Peyer's patch (tissue), 4 donors: ENCODE results near the gene BCL2L12. TPM values are rescaled to one million over a fixed set of nuclear protein-coding genes. Genes with fewer than 3 reads are reported as not detected.

ENCODE experiments used
- DNase-seq, 3 donors: peaks; one replicate each; pipeline ENCODE4 v3.0.0-alpha.2; 2017 to 2019
- H3K27ac ChIP-seq, 4 donors: fragments of 200-600 bp; sonication (generic); one replicate each; pipeline ENCODE4 v1.5.1; 2016 to 2019
- H3K27me3 ChIP-seq, 2 donors: fragments of 200-600 bp; sonication (generic); one replicate each; pipeline ENCODE4 v1.5.1; 2019
- H3K36me3 ChIP-seq, 3 donors: fragments of 200-600 bp; sonication (generic); one replicate each; pipeline ENCODE4 v1.5.1; 2016 to 2019
- H3K4me1 ChIP-seq, 4 donors: fragments of 200-600 bp; sonication (generic); one replicate each; pipeline ENCODE4 v1.5.1; 2016 to 2019
- H3K4me3 ChIP-seq, 4 donors: fragments of 200-600 bp; sonication (generic); 1 replicate in 3 of 4; 2 replicates in 1 of 4; pipeline ENCODE4 v1.5.1; 2016 to 2019; ENCODE audit warnings: mild to moderate bottlenecking in 1 of 4
- H3K9me3 ChIP-seq, 4 donors: fragments of 200-600 bp; sonication (generic); one replicate each; pipeline ENCODE4 v1.5.1; 2016 to 2019; ENCODE audit warnings: mild to moderate bottlenecking in 1 of 4
- CTCF ChIP-seq, 6 experiments: fragments of 450-650 bp in 4 of 6; fragments of 200-600 bp in 2 of 6; sonication (generic) in 1 of 6; IDR thresholded peaks; one replicate each; pipeline ENCODE4 v1.5.1; 2017 to 2019; ENCODE audit warnings: antibody characterized with exemption in 6 of 6, mild to moderate bottlenecking in 3 of 6, moderate library complexity in 1 of 6
- POLR2A ChIP-seq, 2 donors: fragments of 450-650 bp; IDR thresholded peaks; one replicate each; pipeline ENCODE4 v1.5.1; 2017; ENCODE audit warnings: antibody characterized with exemption in 2 of 2, mild to moderate bottlenecking in 2 of 2, moderate library complexity in 2 of 2
- total RNA-seq, 4 donors: library from RNA; depleted of rRNA; stranded (reverse); fragments of >200 nt; gene quantifications; one replicate each; pipeline ENCODE4 v1.1.0, GENCODE V29; 2016

Gene BCL2L12
- total RNA-seq, 4 donors from 2014 or later, result 5.3 to 28.9 (median 12.2) TPM

DNA sequence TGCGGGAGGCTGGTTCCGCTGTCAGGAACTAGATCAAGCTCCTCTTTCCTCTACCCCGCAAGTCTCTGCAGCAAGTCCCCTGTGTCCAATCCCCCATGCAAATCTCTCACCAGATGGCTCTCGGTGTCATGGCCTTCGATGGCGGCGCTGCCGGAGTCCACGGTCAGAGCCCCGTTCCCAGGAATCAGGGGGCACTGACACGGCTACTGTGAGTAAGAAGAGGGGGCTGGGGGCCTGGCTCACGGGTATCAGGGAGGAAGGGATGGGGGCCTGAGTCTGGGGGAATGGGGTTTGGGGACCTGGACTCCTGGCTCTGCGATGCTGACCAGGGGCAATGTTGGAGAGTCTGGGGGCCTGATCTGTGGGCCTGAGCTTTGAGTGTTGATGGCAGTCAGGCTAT, 19.7 kb upstream of the BCL2L12 start:
- no peak for DNase-seq
- TF ChIP-seq CTCF (IDR thresholded peaks at IDR 0.05), result no peak
- TF ChIP-seq POLR2A (IDR thresholded peaks at IDR 0.05), result no peak
- Histone ChIP-seq H3K36me3 (peaks cover 0 to 63% (median 0%) of the 10 kb centered on the region in 3 donors), H3K4me1 (peaks cover 0 to 18% (median 0%) of the 10 kb centered on the region in 4 donors), H3K9me3 (no peaks in the 10 kb centered on the region), H3K27ac (no peak overlapping the region), H3K27me3 (no peaks in the 10 kb centered on the region), H3K4me3 (no peak overlapping the region)

DNA sequence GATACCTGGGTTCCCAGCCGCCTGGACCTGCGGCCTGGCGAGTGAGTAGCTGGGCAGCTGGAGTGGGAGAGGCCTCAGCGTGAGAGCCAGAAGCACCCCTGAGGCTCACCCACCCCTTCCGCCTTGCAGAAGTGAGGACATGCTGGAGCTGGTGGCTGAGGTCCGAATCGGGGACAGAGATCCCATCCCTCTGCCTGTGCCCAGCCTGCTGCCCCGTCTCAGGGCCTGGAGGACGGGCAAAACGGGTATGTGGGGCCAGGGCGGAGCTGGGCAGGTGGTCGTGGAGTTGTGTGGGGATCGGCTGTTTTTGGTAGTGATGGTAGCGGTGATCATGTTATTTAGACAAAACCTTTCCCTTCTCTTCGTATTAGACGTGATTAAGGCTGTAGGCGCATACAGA, 19.1 kb upstream of the BCL2L12 start:
- TF ChIP-seq POLR2A (IDR thresholded peaks at IDR 0.05) (no peak), CTCF (IDR thresholded peaks at IDR 0.05) (no peak)
- no peak for DNase-seq
- Histone ChIP-seq H3K4me1 (peaks cover 0 to 18% (median 0%) of the 10 kb centered on the region in 4 donors), H3K36me3 (peaks cover 0 to 69% (median 0%) of the 10 kb centered on the region in 3 donors), H3K27ac (no peak overlapping the region), H3K27me3 (no peaks in the 10 kb centered on the region), H3K4me3 (no peak overlapping the region), H3K9me3 (no peaks in the 10 kb centered on the region)

DNA sequence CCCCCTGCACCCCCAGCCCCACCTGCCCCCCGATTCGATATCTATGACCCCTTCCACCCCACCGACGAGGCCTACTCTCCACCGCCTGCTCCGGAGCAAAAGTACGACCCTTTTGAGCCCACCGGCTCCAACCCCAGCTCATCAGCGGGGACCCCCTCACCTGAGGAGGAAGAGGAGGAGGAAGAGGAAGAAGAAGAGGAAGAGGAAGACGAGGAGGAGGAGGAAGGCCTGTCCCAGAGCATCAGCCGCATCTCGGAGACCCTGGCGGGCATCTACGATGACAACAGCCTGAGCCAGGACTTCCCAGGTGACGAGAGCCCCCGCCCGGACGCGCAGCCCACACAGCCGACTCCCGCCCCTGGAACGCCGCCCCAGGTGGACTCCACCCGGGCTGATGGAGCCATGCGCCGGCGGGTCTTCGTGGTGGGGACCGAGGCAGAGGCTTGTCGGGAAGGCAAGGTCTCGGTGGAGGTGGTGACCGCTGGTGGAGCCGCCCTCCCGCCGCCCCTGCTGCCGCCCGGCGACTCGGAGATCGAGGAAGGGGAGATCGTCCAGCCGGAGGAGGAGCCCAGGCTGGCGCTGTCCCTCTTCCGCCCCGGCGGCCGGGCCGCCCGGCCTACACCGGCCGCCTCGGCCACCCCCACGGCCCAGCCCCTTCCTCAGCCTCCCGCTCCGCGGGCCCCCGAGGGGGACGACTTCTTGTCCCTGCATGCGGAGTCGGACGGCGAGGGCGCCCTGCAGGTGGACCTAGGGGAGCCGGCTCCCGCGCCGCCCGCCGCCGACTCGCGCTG, 14.5 kb upstream of the BCL2L12 start:
- Histone ChIP-seq H3K36me3 (peaks cover 0 to 96% (median 0%) of the 10 kb centered on the region in 3 donors), H3K4me1 (no peaks in the 10 kb centered on the region), H3K9me3 (no peaks in the 10 kb centered on the region), H3K4me3 (no peak overlapping the region), H3K27me3 (no peaks in the 10 kb centered on the region), H3K27ac (no peak overlapping the region)
- no peak for TF ChIP-seq CTCF (IDR thresholded peaks at IDR 0.05)
- DNase-seq, result no peak

GRCh38 chr19:49651820-49652550, 13.7 kb upstream of the BCL2L12 start:
- no peaks in the 10 kb centered on the region for H3K27me3 ChIP-seq
- H3K36me3 ChIP-seq, result peaks cover 0 to 96% (median 0%) of the 10 kb centered on the region in 3 donors
- H3K4me3 ChIP-seq, result no peak overlapping the region
- TF ChIP-seq CTCF (IDR thresholded peaks at IDR 0.05), result no peak
- no peak for TF ChIP-seq POLR2A (IDR thresholded peaks at IDR 0.05)
- no peaks in the 10 kb centered on the region for H3K4me1 ChIP-seq
- H3K27ac ChIP-seq, result no peak overlapping the region
- H3K9me3 ChIP-seq, result no peaks in the 10 kb centered on the region
- no peak for DNase-seq

DNA sequence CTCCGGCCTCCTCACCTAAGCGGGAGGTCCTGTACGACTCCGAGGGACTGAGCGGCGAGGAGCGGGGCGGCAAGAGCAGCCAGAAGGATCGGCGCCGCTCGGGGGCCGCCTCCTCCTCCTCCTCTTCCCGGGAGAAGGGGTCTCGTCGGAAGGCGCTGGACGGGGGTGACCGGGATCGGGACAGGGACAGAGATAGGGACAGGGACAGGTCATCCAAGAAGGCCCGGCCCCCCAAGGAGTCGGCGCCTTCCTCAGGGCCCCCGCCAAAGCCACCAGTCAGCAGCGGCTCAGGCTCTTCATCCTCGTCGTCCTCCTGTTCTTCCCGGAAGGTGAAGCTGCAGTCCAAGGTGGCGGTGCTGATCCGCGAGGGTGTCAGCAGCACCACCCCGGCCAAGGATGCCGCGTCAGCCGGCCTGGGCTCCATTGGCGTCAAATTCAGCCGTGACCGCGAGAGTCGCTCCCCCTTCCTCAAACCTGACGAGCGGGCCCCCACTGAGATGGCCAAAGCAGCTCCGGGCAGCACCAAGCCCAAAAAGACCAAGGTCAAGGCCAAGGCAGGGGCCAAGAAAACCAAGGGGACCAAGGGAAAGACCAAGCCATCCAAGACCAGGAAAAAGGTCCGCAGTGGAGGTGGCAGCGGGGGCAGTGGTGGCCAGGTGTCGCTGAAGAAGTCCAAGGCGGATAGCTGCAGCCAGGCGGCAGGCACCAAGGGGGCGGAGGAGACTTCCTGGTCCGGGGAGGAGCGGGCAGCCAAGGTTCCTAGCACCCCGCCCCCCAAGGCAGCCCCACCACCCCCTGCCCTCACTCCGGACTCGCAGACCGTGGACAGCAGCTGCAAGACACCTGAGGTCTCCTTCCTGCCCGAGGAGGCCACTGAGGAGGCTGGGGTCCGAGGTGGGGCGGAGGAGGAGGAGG, 12.9 kb upstream of the BCL2L12 start:
- Histone ChIP-seq H3K4me3 (no peak overlapping the region), H3K9me3 (no peaks in the 10 kb centered on the region), H3K27ac (no peak overlapping the region), H3K4me1 (no peaks in the 10 kb centered on the region), H3K27me3 (no peaks in the 10 kb centered on the region), H3K36me3 (peaks cover 0 to 96% (median 0%) of the 10 kb centered on the region in 3 donors)
- DNase-seq, result no peak
- no peak for TF ChIP-seq POLR2A (IDR thresholded peaks at IDR 0.05)
- no peak for TF ChIP-seq CTCF (IDR thresholded peaks at IDR 0.05)
